ENCODE data around the gene JCAD. TPM values are rescaled to one million over a fixed set of nuclear protein-coding genes. Genes with fewer than 3 reads are reported as not detected.
"Not testable (repeated sequence)": the region's sequence is repeated elsewhere in the genome, so short reads cannot be mapped to it uniquely, and the experiment has no call there.

JCAD gene
- total and polyA plus RNA-seq, 11 donors: 10.4 to 51.7 (median 21.8) TPM

GRCh38 chr10:30011396-30011795 lies 48.0 kb downstream of the JCAD start:
- ATAC-seq: no peak
- Histone ChIP-seq H3K4me3 (no peak overlapping the region), H3K9me3 (no peaks in the 10 kb centered on the region)

GRCh38 chr10:30007406-30007805 lies 52.0 kb downstream of the JCAD start:
- 56 to 73% (median 62%) methylated on average over 3 of the region's 3 CpGs for WGBS, 4 donors
- intact Hi-C loops (cut with DNase I): loop anchor here in 4 of 10 donors (10.0 kb wide), 2 partner anchors 177 to 413 kb away; no protein-coding TSS in a partner anchor
- DNase-seq: no peak
- Histone ChIP-seq H3K36me3 (no peaks in the 10 kb centered on the region), H3K9me3 (peaks cover 0 to 6% (median 0%) of the 10 kb centered on the region in 12 donors), H3K4me3 (no peak overlapping the region), H3K27me3 (no peaks in the 10 kb centered on the region), H3K27ac (peak overlapping the region in 2 of 12 donors; percentile 17 to 46), H3K4me1 (peaks cover 0 to 14% (median 4%) of the 10 kb centered on the region in 12 donors)
- ATAC-seq: peak in 1 of 4 donors; percentile 51
- TF ChIP-seq POLR2A (IDR thresholded peaks at IDR 0.05) (no peak), CTCF (IDR thresholded peaks at IDR 0.05) (no peak)

More at GRCh38 chr10:30011396-30011795, 48.0 kb downstream of the JCAD start:
- no peak overlapping the region for H3K27ac ChIP-seq
- H3K27me3 ChIP-seq: no peaks in the 10 kb centered on the region
- peaks cover 0 to 32% (median 8%) of the 10 kb centered on the region in 12 donors for H3K4me1 ChIP-seq
- H3K36me3 ChIP-seq: peaks cover 0 to 11% (median 2%) of the 10 kb centered on the region in 9 donors
- intact Hi-C loops (cut with DNase I): no loop called here
- TF ChIP-seq CTCF (IDR thresholded peaks at IDR 0.05) (no peak), POLR2A (IDR thresholded peaks at IDR 0.05) (no peak)
- WGBS, 4 donors: 62 to 69% (median 65%) methylated on average over 8 of the region's 8 CpGs
- no peak for DNase-seq

- H3K27me3 ChIP-seq: no peaks in the 10 kb centered on the region
- intact Hi-C loops (cut with DNase I): loop anchor here in 4 of 10 donors (10.0 kb wide), 2 partner anchors 178 to 412 kb away; no protein-coding TSS in a partner anchor
- DNase-seq: no peak
- H3K4me1 ChIP-seq: peaks cover 7 to 21% (median 13%) of the 10 kb centered on the region in 12 donors
- H3K36me3 ChIP-seq: no peaks in the 10 kb centered on the region
- peaks cover 0 to 6% (median 0%) of the 10 kb centered on the region in 12 donors for H3K9me3 ChIP-seq
- no peak for ATAC-seq
- 85 to 93% (median 89%) methylated on average over 8 of the region's 8 CpGs for WGBS, 4 donors
- no peak overlapping the region for H3K4me3 ChIP-seq
- H3K27ac ChIP-seq: no peak overlapping the region
- no peak for TF ChIP-seq POLR2A (IDR thresholded peaks at IDR 0.05)
- TF ChIP-seq CTCF (IDR thresholded peaks at IDR 0.05): no peak
These were observed 53.0 kb downstream of the JCAD start for GRCh38 chr10:30006410-30006809.

- not testable (repeated sequence) for H3K9me3 ChIP-seq, H3K36me3 ChIP-seq, DNase-seq, H3K4me3 ChIP-seq, H3K27ac ChIP-seq, H3K27me3 ChIP-seq
- 4 to 11% (median 5%) methylated on average over 1 of the region's 1 CpG for WGBS, 4 donors
- peak in 1 of 4 donors; percentile 21 for ATAC-seq
- peaks cover 8 to 34% (median 25%) of the 10 kb centered on the region in 12 donors for H3K4me1 ChIP-seq
- intact Hi-C loops (cut with DNase I): loop anchor here in 4 of 10 donors (10.0 kb wide), 2 partner anchors 180 to 410 kb away; no protein-coding TSS in a partner anchor
These were observed 54.3 kb downstream of the JCAD start for GRCh38 chr10:30005116-30005515.
